C4-2B (cell line): ENCODE measurements around the gene CD164L2.

Experiments used
- H3K27ac ChIP-seq: fragments of 450-650 bp; 2 replicates; pipeline ENCODE4 v1.5.1; 2017
- ZFX ChIP-seq: fragments of 450-650 bp; IDR thresholded peaks from 2 replicates; pipeline ENCODE4 v1.6.1; 2017
- TF ChIP-seq, protein P1 (sequence below): fragments of 450-650 bp; conservative IDR thresholded peaks from 2 replicates; pipeline ENCODE4 v1.5.1; 2017; ENCODE audit warnings: mild to moderate bottlenecking

CD164L2 gene

DNA sequence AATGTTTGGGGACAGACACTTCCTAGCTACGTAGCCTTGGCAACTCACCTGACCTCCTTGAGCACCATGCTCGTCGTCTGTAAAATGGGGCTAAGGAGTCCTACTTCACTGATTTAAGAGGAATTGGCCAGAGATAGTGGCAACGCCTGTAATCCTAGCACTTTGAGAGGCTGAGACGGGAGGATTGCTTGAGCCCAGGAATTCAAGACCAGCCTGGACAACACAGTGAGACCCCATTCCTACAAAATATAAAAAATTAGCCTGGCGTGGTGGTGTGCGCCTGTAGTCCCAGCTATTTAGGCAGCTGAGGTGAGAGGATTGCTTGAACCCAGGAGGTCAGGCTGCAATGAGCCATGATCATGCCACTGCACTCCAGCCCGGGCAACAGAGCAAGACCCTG, 36.8 kb downstream of the CD164L2 start:
- no peak for TF ChIP-seq ZFX
- TF ChIP-seq, protein P1, sequence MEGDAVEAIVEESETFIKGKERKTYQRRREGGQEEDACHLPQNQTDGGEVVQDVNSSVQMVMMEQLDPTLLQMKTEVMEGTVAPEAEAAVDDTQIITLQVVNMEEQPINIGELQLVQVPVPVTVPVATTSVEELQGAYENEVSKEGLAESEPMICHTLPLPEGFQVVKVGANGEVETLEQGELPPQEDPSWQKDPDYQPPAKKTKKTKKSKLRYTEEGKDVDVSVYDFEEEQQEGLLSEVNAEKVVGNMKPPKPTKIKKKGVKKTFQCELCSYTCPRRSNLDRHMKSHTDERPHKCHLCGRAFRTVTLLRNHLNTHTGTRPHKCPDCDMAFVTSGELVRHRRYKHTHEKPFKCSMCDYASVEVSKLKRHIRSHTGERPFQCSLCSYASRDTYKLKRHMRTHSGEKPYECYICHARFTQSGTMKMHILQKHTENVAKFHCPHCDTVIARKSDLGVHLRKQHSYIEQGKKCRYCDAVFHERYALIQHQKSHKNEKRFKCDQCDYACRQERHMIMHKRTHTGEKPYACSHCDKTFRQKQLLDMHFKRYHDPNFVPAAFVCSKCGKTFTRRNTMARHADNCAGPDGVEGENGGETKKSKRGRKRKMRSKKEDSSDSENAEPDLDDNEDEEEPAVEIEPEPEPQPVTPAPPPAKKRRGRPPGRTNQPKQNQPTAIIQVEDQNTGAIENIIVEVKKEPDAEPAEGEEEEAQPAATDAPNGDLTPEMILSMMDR, result no peak
- H3K27ac ChIP-seq, result no peak overlapping the region

DNA sequence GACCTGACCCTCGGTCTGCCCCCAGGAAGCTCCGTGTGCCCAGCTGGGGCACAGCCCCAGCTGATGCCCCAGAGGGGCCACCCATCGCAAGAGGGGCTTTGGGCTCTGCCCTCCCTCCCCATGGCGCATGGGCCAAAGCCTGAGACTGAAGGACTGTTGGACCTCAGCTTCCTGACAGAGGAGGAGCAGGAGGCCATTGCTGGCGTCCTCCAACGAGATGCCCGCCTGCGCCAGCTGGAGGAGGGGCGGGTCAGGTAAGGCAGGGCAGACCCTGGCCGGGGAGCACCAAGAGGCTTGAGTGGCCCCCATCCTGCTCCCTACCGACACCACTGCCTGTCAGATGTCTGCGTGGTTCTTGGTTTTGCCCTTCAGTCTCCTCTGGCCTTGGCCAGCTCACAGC, 37.9 kb downstream of the CD164L2 start:
- no peak overlapping the region for H3K27ac ChIP-seq
- TF ChIP-seq, protein P1, result no peak
- TF ChIP-seq ZFX, result no peak

DNA sequence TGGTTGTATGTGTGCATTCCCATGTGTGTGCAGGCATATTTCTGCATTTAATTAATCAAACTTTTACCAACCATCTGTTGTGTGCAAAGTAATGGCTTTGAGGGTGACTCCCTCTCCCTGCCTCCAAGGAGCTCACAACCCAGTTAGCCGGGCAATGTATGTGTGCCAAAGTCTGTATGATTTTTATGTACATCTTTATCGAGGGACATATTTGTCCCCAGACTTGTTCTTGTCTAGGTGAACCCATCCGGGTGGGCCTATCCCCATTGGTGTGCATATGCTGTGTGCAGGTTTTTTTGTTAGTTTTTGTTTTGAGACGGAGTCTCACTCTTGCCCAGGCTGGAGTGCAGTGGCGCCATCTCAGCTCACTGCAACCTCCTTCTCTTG, 39.5 kb downstream of the CD164L2 start:
- TF ChIP-seq, protein P1, result no peak
- TF ChIP-seq ZFX, result no peak
- H3K27ac ChIP-seq, result no peak overlapping the region; the same call in 1 of the 2 replicates

DNA sequence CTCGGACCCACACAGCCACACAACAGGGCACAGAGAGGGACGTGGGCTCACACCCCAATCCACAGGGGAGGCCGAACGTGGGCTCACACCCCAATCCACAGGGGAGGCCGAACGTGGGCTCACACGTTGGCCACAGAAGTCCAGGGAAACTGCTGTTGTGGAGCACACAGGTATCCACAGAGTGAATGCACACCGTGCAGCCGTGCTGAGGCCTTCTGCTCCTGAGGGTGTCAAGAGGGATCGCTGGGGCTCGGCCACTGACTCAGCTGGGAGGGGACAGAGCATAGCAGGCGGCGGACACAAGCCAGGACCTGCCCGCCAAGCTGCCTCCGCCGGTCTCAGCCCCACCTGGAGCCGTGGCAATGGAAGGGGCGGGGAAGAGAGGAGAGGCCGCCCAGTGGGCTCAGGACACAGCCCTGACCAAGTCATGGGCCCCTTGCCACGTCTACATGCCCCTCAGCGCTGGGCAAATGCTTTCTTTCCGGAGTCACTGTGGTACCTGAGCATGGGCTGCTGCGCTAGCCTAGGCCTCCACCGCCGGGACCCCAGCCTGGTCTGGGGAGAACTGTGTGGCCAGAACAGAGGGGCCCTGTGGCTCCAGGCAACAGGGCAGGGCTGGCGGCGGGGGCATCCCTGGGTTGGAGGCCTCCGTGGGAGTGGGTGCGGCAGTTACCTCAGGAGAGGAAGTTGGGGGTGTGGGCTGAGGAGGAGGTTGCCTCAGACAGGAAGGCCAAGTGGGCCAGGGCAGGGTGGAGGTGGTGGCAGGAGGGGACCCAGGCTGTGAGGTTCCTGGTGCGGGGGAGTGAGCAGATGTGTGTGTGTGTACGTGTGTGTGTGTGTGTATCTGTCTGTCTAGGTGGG, 40.1 kb downstream of the CD164L2 start:
- TF ChIP-seq, protein P1, result no peak
- no peak for TF ChIP-seq ZFX
- peak overlapping the region; percentile 70 for H3K27ac ChIP-seq

DNA sequence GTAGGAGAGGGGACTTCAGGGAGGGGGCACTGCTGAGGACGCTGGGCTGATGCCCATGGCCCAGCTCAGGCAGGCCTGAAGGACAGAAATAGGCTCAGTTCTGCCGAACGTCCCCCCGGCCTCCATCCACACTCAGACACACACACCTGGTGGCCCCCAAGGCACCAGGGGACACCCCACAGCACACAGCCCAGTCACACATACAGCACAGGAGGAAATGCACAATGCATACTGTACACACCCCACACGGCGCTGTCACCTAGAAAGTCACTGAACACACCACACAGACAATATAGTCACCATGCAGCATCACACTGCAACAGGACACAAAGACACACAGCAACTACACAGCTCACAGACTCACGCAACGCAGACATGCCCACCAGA, 40.7 kb downstream of the CD164L2 start:
- TF ChIP-seq, protein P1, result no peak
- no peak for TF ChIP-seq ZFX
- peak overlapping the region; percentile 70 for H3K27ac ChIP-seq

DNA sequence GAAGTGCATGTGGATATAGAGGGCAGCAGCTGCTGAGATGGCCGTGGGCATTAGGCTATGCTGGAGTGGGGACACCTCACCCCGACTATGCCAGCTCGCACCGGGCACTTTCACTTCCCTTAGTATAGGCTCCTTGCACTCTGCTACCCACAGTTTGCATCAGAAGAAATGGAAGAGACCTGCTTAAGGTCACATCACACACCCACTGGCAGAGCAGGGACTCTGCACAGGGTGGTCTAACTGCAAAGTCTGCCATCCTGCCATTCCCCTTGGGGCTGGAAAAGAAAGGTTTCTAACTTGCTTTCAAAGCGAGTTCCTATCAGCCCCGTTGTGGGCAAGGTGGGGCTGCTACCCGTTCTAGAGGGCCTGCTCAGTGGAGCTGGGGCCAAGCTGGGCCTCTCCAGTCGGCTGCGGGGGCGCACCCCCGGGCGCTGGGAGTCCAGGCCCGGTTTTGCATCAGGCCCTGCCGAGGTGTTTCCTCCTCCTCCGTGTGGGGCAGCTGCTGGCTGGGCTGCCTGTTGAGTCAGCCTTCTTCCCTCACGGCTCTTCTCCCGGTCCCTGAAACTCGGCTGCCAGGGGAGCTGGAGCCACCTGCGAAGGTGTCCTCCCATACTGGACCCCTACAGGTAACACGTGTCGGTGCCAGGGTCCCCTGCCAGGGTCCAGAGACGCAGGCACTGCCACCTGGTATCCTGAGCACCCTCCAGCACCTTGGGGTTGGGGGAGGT, 41.4 kb downstream of the CD164L2 start, which contains the start of gene SYTL1:
TSS of gene SYTL1 (plus strand) at position 498 of the 728 bp plus-strand sequence. CDS start 3,313 bp downstream, outside the sequence.
- H3K27ac ChIP-seq, result peak within 1 kb of the TSS; percentile 70
- TF ChIP-seq, protein P1, result no peak
- no peak; the same call in 1 of the 2 replicates for TF ChIP-seq ZFX

DNA sequence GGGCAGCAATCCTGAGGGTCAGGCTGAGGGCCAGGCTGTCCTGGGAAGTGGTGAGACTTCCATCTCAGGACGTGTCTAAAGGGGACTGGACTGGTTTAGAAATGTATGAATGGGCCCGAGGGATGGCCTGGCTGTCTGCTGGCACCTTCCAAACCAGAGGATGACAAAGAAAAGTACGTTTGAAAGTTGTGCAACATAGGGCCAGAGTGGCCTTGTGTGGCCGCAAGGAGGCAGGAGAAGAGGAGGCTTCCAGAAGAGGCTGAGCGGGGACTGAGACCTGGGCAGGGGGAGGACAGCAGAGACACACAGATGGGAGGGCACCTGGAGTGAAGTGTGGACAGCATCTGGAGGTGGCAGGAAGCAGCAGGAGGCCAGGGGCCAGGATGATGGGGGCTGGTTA, 43.9 kb downstream of the CD164L2 start:
- no peak for TF ChIP-seq ZFX
- TF ChIP-seq, protein P1, result no peak
- no peak overlapping the region for H3K27ac ChIP-seq
